GM21360 (cell line): ENCODE data around the gene NCLN.
"Not testable (repeated sequence)": the region's sequence is repeated elsewhere in the genome, so short reads cannot be mapped to it uniquely, and the experiment has no call there.

Experiments used
- ATAC-seq: cut with Tn5 transposase; IDR thresholded peaks from one replicate; pipeline ENCODE4 v1.9.1; 2021; ENCODE audit warnings: mild to moderate bottlenecking, moderate library complexity; ENCODE audit not compliant: unreplicated experiment

Gene NCLN

GRCh38 chr19:3154957-3155736 is 30.6 kb upstream of the NCLN start:
- ATAC-seq, result peak; percentile 70

GRCh38 chr19:3157096-3157845 is 28.5 kb upstream of the NCLN start:
- no peak for ATAC-seq

GRCh38 chr19:3159565-3159964 is 26.2 kb upstream of the NCLN start:
- ATAC-seq, result no peak

DNA sequence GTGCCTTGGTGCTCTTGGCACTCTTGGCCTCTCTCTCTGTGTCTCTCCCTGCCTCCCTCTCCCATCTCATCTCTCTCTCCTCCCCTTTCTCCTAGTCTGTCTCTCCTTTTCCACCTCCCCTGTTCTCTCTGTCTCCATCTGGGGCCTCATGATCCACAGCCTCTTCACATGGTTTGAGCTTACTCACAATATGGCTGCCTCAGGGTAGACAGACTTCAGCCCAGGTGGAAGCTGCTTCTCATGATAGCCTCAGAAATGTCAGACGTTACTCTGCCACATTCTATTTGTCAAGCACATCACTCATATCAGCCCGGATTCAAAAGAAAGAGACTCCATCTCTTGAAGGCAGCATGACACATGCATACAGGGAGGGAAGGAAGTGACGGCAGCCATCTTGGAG is 25.5 kb upstream of the NCLN start:
- no peak for ATAC-seq

DNA sequence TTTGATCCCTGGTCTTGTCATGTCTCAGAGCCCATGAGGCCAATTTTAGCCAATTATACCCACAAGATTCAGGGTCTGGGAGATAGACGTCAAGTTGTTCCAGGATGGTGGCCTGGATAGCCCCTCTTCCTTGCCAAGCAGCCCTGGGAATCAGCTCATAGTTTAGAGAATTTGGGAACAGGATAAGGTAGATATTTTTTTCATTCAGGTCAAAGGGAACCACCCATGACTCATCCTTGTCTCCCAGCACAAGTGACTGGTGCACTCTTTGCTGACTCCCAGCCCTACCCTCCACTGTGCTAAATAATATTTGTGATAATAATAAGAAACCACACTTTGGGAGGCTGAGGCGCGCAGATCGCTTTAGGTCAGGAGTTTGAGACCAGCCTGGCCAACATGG is 24.3 kb upstream of the NCLN start:
- no peak for ATAC-seq

DNA sequence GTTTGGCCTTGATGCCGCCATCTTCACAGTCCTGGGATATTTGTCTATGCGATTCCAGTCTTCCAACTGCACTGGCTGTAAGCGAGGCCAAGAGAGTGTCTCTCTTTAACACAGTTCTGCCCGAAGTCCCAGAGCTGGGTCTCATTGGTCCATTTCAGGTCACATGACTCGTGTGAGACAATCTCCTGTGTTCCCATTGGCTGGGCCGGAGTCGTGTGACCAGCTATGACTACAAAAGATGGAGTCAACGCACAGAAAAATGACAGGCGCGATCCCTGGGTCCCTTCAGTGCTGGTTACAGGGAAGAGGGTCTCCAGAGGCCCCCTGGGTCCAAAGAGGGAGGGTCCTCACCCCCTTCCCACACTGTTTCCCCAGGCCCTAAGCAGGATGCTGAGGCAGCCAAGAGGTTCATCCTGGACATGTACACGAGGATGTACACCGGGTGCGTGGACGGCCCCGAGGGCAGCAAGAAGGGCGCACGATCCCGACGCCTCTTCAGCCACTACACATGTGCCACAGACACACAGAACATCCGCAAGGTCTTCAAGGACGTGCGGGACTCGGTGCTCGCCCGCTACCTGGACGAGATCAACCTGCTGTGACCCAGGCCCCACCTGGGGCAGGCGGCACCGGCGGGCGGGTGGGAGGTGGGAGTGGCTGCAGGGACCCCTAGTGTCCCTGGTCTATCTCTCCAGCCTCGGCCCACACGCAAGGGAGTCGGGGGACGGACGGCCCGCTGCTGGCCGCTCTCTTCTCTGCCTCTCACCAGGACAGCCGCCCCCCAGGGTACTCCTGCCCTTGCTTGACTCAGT is 23.1 kb upstream of the NCLN start:
- no peak for ATAC-seq

- ATAC-seq, result no peak
Measured at GRCh38 chr19:3163230-3163886, 22.4 kb upstream of the NCLN start.

GRCh38 chr19:3163943-3164342 is 21.8 kb upstream of the NCLN start:
- no peak for ATAC-seq

DNA sequence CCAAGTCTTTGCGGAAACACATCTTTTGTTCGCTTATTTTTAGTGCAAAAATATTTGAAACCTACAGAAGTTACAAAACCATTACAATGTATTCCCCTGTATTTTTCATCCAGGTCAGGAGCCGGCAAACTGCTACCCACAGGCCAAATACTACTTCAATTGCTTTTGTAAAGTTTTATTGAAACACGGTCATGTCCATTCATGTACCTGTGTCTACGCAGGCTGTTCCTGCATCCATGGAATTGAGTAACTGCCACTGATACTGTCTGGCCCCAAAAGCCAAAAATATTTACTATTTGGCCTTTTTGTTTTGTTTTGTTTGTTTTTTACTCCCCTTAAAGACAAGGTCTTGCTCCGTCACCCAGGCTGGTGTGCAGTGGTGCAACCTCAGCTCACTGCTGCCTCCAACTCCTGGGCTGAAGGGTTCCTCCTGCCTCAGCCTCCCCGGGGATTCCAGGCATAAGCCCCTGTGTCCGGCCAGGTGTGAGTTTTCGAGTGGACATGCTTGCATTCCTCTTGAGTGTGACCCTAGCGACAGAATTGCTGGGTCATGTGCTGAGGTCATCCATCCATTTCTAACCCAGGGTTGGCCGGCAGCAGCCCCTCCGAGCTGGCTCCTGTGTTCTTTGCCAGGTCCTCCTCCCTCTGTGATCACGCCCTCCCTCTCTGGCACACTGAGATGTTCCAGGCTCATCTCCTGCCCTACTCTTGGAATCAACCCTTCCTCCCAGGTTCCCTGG is 18.0 kb upstream of the NCLN start:
- no peak for ATAC-seq

- no peak for ATAC-seq
Measured at GRCh38 chr19:3171894-3172672, 13.6 kb upstream of the NCLN start.

DNA sequence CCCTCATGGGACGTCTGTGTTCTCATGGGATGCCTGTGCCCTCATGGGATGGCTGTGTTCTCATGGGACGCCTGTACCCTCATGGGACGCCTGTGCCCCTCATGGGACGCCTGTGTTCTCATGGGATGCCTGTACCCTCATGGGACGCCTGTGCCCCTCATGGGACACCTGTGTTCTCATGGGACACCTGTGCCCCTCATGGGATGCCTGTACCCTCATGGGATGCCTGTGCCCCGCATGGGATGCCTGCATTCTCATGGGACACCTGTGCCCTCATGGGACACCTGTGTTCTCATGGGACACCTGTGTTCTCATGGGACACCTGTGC is 13.1 kb upstream of the NCLN start:
- ATAC-seq, result not testable (repeated sequence)

- no peak for ATAC-seq
Measured at GRCh38 chr19:3175781-3176714, 9.7 kb upstream of the NCLN start.

DNA sequence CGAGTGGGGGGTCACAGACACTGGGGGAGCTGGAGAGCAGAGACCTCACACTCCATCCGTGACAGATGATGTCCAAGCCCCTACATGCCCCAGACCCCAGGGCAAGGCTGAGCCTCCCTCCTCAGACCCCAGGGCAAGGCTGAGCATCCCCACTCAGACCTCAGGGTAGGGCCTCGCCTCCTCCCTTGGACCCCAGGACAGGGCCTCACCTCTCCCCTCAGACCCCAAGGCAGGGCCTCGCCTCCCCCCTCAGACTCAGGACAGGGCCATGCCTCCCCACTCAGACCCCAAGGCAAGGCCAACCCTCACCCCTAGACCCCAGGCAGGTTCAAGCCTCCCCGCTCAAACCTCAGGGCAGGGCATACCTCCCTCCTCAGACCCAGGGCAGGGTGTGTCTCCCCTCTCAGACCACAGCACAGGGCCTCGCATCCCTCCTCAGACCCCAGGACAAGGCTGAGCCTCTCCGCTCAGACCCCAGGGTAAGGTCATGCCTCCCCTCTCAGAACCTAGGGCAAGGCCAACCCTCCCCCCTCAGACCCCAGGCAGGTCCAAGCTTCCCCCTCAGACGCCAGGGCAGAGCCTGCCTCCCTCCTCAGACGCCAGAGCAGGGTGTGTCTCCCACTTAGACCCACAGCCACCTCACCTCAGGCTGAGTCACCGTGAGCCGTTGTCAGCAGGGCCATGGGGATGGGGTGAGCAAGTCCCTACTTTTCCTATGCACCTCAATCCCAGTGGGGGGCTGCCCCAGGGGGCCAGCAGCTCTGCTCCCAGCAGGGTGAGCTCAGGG is 8.8 kb upstream of the NCLN start:
- no peak for ATAC-seq

- no peak for ATAC-seq
Measured at GRCh38 chr19:3178377-3178972, 7.3 kb upstream of the NCLN start, which contains the start of gene S1PR4. TSS of gene S1PR4 (plus strand) at chr19:3178769. CDS start at chr19:3178793, 24 bp downstream.

DNA sequence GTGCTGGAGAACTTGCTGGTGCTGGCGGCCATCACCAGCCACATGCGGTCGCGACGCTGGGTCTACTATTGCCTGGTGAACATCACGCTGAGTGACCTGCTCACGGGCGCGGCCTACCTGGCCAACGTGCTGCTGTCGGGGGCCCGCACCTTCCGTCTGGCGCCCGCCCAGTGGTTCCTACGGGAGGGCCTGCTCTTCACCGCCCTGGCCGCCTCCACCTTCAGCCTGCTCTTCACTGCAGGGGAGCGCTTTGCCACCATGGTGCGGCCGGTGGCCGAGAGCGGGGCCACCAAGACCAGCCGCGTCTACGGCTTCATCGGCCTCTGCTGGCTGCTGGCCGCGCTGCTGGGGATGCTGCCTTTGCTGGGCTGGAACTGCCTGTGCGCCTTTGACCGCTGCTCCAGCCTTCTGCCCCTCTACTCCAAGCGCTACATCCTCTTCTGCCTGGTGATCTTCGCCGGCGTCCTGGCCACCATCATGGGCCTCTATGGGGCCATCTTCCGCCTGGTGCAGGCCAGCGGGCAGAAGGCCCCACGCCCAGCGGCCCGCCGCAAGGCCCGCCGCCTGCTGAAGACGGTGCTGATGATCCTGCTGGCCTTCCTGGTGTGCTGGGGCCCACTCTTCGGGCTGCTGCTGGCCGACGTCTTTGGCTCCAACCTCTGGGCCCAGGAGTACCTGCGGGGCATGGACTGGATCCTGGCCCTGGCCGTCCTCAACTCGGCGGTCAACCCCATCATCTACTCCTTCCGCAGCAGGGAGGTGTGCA is 6.6 kb upstream of the NCLN start:
- no peak for ATAC-seq

DNA sequence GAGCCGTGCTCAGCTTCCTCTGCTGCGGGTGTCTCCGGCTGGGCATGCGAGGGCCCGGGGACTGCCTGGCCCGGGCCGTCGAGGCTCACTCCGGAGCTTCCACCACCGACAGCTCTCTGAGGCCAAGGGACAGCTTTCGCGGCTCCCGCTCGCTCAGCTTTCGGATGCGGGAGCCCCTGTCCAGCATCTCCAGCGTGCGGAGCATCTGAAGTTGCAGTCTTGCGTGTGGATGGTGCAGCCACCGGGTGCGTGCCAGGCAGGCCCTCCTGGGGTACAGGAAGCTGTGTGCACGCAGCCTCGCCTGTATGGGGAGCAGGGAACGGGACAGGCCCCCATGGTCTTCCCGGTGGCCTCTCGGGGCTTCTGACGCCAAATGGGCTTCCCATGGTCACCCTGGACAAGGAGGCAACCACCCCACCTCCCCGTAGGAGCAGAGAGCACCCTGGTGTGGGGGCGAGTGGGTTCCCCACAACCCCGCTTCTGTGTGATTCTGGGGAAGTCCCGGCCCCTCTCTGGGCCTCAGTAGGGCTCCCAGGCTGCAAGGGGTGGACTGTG is 5.9 kb upstream of the NCLN start:
- no peak for ATAC-seq
